K562 (cell line): ENCODE results near the gene SPACA9. TPM values are rescaled to one million over a fixed set of nuclear protein-coding genes. Genes with fewer than 3 reads are reported as not detected.

Experiments used
- BRCA1 ChIP-seq, 2 experiments: fragments of 450-650 bp in 1 of 2; sonication (generic) in 1 of 2; formaldehyde crosslinking in 1 of 2; IDR thresholded peaks; 2 replicates each; pipeline versions ENCODE4 v1.5.0 to v1.6.1; 2017 to 2020; ENCODE audit warnings: mild to moderate bottlenecking in 1 of 2, missing genetic modification reagents in 1 of 2
- BRF2 ChIP-seq: IDR thresholded peaks from 3 replicates; pipeline ENCODE4 v1.6.1; 2011; ENCODE audit warnings: borderline replicate concordance, mild to moderate bottlenecking; ENCODE audit not compliant: insufficient read length, insufficient read depth
- EHMT2 ChIP-seq: fragments of 450-650 bp; IDR thresholded peaks from 2 replicates; pipeline ENCODE4 v1.6.1; 2018; ENCODE audit warnings: antibody characterized with exemption
- LCOR ChIP-seq: sonication (generic); formaldehyde crosslinking; IDR thresholded peaks from 2 replicates; pipeline ENCODE4 v1.8.0; 2022; ENCODE audit warnings: mild to moderate bottlenecking, missing genetic modification reagents
- MITF ChIP-seq: IDR thresholded peaks from 2 replicates; pipeline ENCODE4 v1.6.1; 2014; ENCODE audit warnings: antibody characterized with exemption
- NR2C1 ChIP-seq, 2 experiments: fragments of 450-650 bp; IDR thresholded peaks; 2 replicates each; pipeline ENCODE4 v1.6.1; 2017; ENCODE audit warnings: mild to moderate bottlenecking in 2 of 2, antibody characterized with exemption in 1 of 2, inconsistent platforms in 1 of 2, missing compliant biosample characterization in 1 of 2, missing genetic modification characterization in 1 of 2
- SNAPC5 ChIP-seq: fragments of 250-450 bp; sonication (Bioruptor Pico); IDR thresholded peaks from 2 replicates; pipeline ENCODE4 v1.8.0; 2021; ENCODE audit warnings: moderate library complexity, mild to moderate bottlenecking, inconsistent platforms
- SOX6 ChIP-seq: fragments of 450-650 bp; IDR thresholded peaks from 2 replicates; pipeline ENCODE4 v1.6.1; 2014; ENCODE audit warnings: mild to moderate bottlenecking
- SREBF2 ChIP-seq: sonication (generic); formaldehyde crosslinking; IDR thresholded peaks from 2 replicates; pipeline ENCODE4 v1.4.0; 2020; ENCODE audit warnings: mild to moderate bottlenecking, missing genetic modification reagents
- STAG1 ChIP-seq: sonication (generic); formaldehyde crosslinking; IDR thresholded peaks from 2 replicates; pipeline ENCODE4 v1.5.0; 2020; ENCODE audit warnings: missing genetic modification reagents, borderline replicate concordance
- TCFL5 ChIP-seq: fragments of 250-450 bp; sonication (Bioruptor Pico); conservative IDR thresholded peaks from 2 replicates; pipeline ENCODE4 v1.6.1; 2021; ENCODE audit warnings: mild to moderate bottlenecking, moderate library complexity, matching md5 sums
- ZEB2 ChIP-seq: fragments of 450-650 bp; IDR thresholded peaks from 2 replicates; pipeline ENCODE4 v1.6.1; 2016
- ZNF121 ChIP-seq: sonication (generic); formaldehyde crosslinking; conservative IDR thresholded peaks from 2 replicates; pipeline ENCODE4 v1.8.0; 2022; ENCODE audit warnings: missing genetic modification reagents
- ZNF174 ChIP-seq: fragments of 250-450 bp; sonication (Bioruptor Pico); IDR thresholded peaks from 2 replicates; pipeline ENCODE4 v1.4.0; 2020; ENCODE audit warnings: mild to moderate bottlenecking
- ZNF318 ChIP-seq, 2 experiments: fragments of 450-650 bp; IDR thresholded peaks; 2 replicates each; pipeline ENCODE4 v1.6.1; 2016; ENCODE audit warnings: mild to moderate bottlenecking in 2 of 2, borderline replicate concordance in 1 of 2, low read depth in 1 of 2, moderate library complexity in 1 of 2
- ZNF584 ChIP-seq: fragments of 200-800 bp; sonication (Bioruptor generic); IDR thresholded peaks from 2 replicates; pipeline ENCODE4 v1.6.1; 2016; ENCODE audit warnings: low read depth, mild to moderate bottlenecking, missing genetic modification characterization, missing compliant biosample characterization
- ZNF830 ChIP-seq: fragments of 250-450 bp; sonication (Bioruptor Pico); IDR thresholded peaks from 2 replicates; pipeline ENCODE4 v1.5.0; 2021; ENCODE audit warnings: mild to moderate bottlenecking
- polyA plus RNA-seq, 8 experiments: library from polyadenylated mRNA; depleted of rRNA in 4 of 8; stranded (reverse) in 5 of 8; unstranded in 3 of 8; fragments of >200 nt; fragmentation: Nextera tagmentation in 2 of 8; fragmentation: Illumina TruSeq in 1 of 8; extraction: Ambion mirVana in 2 of 8; extraction: Trizol in 1 of 8; gene quantifications; 2 replicates each; pipeline versions ENCODE4 v1.2.1 to v1.2.3, GENCODE V29; 2011 to 2014; ENCODE audit warnings: inconsistent platforms in 1 of 8, missing spikeins in 1 of 8
- total RNA-seq, 7 experiments: library from RNA; depleted of rRNA in 6 of 7; stranded (reverse); fragments of >200 nt in 6 of 7; fragmentation: Illumina TruSeq in 2 of 7; extraction: Trizol in 2 of 7; gene quantifications; 2 replicates each; pipeline versions ENCODE4 v1.2.1 to v1.2.3, GENCODE V29; 2011 to 2021; ENCODE audit warnings: low replicate concordance in 1 of 7

SPACA9 gene
- total and polyA plus RNA-seq, 9 of the 15 experiments (the other 6 are each of a cell fraction or from before 2014, with no cell fraction given), result 0.06 to 0.51 (median 0.36) TPM

- TF ChIP-seq MITF, result no peak
- no peak for TF ChIP-seq ZEB2
- TF ChIP-seq BRF2, result no peak
- TF ChIP-seq STAG1, result no peak
- no peak for TF ChIP-seq EHMT2
- TF ChIP-seq TCFL5 (CRISPR knock-in tag), result no peak
- TF ChIP-seq ZNF174 (CRISPR knock-in tag), result no peak
- TF ChIP-seq SOX6, result 0 out of 2 replicates have a peak, but pooled peaks have one; percentile 17
- no peak for TF ChIP-seq BRCA1 (IDR thresholded peaks at IDR 0.05)
- no peak for TF ChIP-seq BRCA1 (CRISPR knock-in tag; IDR thresholded peaks at IDR 0.05)
- no peak for TF ChIP-seq SNAPC5
- TF ChIP-seq ZNF584, result no peak
- TF ChIP-seq SREBF2 (CRISPR knock-in tag), result no peak
- peak; percentile 100 for TF ChIP-seq ZNF121 (CRISPR knock-in tag)
- peak; percentile 76; the same call in 1 of the 2 replicates for TF ChIP-seq ZNF830
- TF ChIP-seq LCOR (CRISPR knock-in tag), result no peak
- TF ChIP-seq NR2C1 (IDR thresholded peaks at IDR 0.05), result no peak
- TF ChIP-seq NR2C1 (tag; IDR thresholded peaks at IDR 0.05), result no peak
- TF ChIP-seq ZNF318 (IDR thresholded peaks at IDR 0.05; ENCODE audit: borderline replicate concordance in 1 of 2, low read depth in 1 of 2), result no peak
Observed at GRCh38 chr9:132877824-132878694, 639 bp upstream of the SPACA9 start, which contains the start of gene AK8 (continued).
